Measurements from ENCODE around the gene DICER1.

DICER1 gene

DNA sequence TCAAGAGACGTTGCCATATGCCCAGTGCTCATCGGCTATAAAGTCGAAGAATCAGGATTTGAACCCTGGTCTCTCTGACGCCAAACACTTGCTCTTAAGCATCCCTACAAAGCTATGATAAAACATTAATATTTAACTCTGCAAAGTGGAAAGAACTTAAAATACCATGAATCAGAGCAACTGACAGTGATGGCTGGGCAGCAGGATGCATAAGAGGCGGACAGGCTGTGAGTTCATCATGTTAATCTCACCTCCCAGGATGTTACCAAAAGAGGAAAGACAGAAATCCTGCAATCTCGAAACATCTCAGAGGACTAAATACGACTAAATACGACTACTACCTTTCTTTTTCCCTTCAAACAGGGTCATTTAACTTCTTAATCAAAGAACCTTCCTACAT, 5.8 kb downstream of the DICER1 start:
- no peaks in the 10 kb centered on the region for H3K27me3 Mint-ChIP-seq (ENCODE audit: low read depth)

DNA sequence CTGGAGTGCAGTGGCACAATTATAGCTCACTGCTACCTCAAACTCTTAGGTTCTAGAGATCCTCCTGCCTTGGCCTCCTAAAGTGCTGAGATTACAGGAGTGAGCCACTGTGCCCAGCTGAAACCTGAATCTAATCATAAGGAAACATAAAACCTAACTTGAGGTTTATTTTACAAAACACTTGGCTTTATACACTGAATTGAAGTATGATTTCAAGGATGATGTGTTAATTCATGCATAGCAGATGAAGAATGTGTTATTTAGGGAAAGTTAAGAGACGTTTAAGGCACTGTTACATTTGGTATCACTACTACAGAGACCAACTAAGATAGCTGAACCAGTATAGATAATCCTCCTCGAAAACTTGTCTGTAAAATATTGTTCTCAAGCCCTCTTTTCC, 6.4 kb downstream of the DICER1 start:
- H3K4me3 Mint-ChIP-seq, result no peak overlapping the region
- H3K36me3 Mint-ChIP-seq (ENCODE audit: low read depth), result peaks cover 23% of the 10 kb centered on the region
- peaks cover 8% of the 10 kb centered on the region for H3K9me3 Mint-ChIP-seq
- H3K27me3 Mint-ChIP-seq (ENCODE audit: low read depth), result no peaks in the 10 kb centered on the region
- TF ChIP-seq, protein P1, sequence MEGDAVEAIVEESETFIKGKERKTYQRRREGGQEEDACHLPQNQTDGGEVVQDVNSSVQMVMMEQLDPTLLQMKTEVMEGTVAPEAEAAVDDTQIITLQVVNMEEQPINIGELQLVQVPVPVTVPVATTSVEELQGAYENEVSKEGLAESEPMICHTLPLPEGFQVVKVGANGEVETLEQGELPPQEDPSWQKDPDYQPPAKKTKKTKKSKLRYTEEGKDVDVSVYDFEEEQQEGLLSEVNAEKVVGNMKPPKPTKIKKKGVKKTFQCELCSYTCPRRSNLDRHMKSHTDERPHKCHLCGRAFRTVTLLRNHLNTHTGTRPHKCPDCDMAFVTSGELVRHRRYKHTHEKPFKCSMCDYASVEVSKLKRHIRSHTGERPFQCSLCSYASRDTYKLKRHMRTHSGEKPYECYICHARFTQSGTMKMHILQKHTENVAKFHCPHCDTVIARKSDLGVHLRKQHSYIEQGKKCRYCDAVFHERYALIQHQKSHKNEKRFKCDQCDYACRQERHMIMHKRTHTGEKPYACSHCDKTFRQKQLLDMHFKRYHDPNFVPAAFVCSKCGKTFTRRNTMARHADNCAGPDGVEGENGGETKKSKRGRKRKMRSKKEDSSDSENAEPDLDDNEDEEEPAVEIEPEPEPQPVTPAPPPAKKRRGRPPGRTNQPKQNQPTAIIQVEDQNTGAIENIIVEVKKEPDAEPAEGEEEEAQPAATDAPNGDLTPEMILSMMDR (IDR thresholded peaks at IDR 0.05; ENCODE audit: unreplicated experiment in 3 of 3), result no peak
- no peak overlapping the region for H3K27ac Mint-ChIP-seq
- peaks cover 65% of the 10 kb centered on the region for H3K4me1 Mint-ChIP-seq

More for the DNA sequence above, 5.8 kb downstream of the DICER1 start:
- Mint-ChIP-seq H3K27ac (no peak overlapping the region), H3K9me3 (peaks cover 4% of the 10 kb centered on the region), H3K4me3 (no peak overlapping the region), H3K4me1 (peaks cover 68% of the 10 kb centered on the region), H3K36me3 (ENCODE audit: low read depth) (peaks cover 16% of the 10 kb centered on the region)
- TF ChIP-seq, protein P1 (IDR thresholded peaks at IDR 0.05; ENCODE audit: unreplicated experiment in 3 of 3), result no peak

DNA sequence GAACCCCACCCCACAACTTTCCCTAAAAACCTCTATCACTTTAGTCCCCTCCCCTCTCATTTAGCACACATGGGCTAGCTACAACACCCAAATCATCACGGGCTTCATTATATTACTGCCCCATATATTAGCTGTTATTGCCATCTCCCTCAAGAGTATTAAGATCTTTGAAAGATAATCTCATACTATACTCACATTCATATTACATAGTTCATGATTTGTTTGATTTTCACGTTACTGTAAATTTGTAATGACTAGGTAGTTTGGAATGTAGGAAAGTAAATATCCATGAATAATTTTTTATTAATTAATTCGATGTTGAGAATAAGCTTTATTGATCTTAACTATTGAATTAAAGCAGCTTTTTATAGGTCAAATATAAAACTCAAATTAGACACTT, 7.9 kb downstream of the DICER1 start:
- Mint-ChIP-seq H3K4me3 (no peak overlapping the region), H3K36me3 (ENCODE audit: low read depth) (peaks cover 35% of the 10 kb centered on the region), H3K27me3 (ENCODE audit: low read depth) (no peaks in the 10 kb centered on the region), H3K9me3 (peaks cover 18% of the 10 kb centered on the region), H3K4me1 (peaks cover 51% of the 10 kb centered on the region), H3K27ac (no peak overlapping the region)
- TF ChIP-seq, protein P1 (IDR thresholded peaks at IDR 0.05; ENCODE audit: unreplicated experiment in 3 of 3), result no peak

DNA sequence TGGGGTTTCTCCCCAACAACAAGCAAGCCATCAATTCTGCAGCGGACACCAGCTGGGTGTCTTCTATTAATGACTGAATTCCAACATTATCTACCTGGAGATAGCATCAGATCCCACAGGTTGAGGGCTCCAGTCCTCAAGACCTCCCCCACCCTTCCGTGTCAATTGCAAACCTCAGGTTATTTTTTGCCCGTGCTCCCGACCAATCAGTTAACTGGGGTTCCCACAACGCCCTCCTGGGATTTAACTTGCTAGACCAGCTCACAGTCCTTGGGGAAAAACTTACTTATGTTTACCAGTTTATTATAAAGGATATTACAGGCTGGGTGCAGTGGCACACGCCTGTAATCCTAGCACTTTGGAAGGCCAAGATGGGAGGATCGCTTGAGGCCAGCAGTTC, 9.7 kb downstream of the DICER1 start:
- H3K9me3 Mint-ChIP-seq, result peaks cover 18% of the 10 kb centered on the region
- TF ChIP-seq, protein P1 (IDR thresholded peaks at IDR 0.05; ENCODE audit: unreplicated experiment in 3 of 3), result no peak
- no peak overlapping the region for H3K4me3 Mint-ChIP-seq
- peaks cover 49% of the 10 kb centered on the region for H3K4me1 Mint-ChIP-seq
- peaks cover 31% of the 10 kb centered on the region for H3K36me3 Mint-ChIP-seq (ENCODE audit: low read depth)
- no peak overlapping the region for H3K27ac Mint-ChIP-seq
- no peaks in the 10 kb centered on the region for H3K27me3 Mint-ChIP-seq (ENCODE audit: low read depth)

DNA sequence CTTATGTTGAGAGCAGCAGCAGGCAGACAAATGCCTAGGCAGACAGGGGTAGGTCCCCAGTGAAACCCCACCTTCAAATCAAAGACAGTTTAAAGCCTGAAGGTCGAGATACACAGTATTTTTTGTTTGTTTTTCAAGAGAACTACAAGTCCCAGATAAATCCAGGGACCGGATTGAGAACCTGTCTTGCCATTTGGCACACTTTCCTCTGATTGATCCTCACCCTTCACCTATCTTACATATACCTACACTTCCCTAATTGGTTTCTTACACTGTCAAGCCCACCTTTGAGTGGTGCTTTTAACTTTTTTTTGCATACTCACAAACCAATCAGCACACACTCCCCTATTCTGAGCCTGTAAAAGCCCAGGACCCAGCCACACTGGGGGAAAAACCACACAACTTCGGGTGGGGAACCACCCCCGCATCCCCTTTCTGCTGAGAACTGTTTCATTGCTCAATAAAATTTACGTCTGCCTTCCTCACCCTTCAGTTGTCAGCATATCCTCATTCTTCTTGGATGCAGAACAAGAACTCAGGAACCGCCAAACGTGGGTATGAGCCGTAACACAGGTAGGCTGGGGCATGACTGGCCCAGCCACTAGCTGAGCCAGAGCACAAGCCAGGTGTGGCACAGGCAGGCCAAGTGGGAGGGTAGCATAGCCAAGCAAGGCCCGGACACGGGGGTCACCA, 11.1 kb downstream of the DICER1 start:
- H3K4me1 Mint-ChIP-seq, result peaks cover 45% of the 10 kb centered on the region
- H3K27me3 Mint-ChIP-seq (ENCODE audit: low read depth), result no peaks in the 10 kb centered on the region
- H3K4me3 Mint-ChIP-seq, result no peak overlapping the region
- H3K9me3 Mint-ChIP-seq, result peaks cover 18% of the 10 kb centered on the region
- TF ChIP-seq, protein P1 (IDR thresholded peaks at IDR 0.05; ENCODE audit: unreplicated experiment in 3 of 3), result no peak
- H3K36me3 Mint-ChIP-seq (ENCODE audit: low read depth), result peaks cover 31% of the 10 kb centered on the region
- no peak overlapping the region for H3K27ac Mint-ChIP-seq

DNA sequence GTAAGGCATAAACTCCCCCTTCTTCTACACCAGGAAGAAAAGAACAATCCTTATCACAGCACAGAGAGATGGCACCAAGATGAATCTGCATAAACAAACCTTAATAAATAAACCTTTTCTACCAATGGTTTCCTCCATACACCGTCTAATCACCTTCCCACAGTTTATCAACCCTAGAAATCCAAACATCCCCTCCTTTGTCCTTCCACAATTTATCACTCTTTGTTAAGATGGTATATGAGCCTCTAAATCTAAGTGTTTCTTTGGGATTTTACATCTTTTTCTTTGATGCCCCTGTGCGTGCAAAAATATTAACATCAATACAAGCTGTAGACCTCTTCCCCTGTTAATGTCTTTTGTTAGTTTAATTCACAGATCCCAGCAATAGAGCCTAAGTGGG, 12.5 kb downstream of the DICER1 start:
- Mint-ChIP-seq H3K9me3 (peaks cover 18% of the 10 kb centered on the region), H3K27ac (no peak overlapping the region), H3K27me3 (ENCODE audit: low read depth) (no peaks in the 10 kb centered on the region), H3K36me3 (ENCODE audit: low read depth) (peaks cover 31% of the 10 kb centered on the region), H3K4me3 (no peak overlapping the region), H3K4me1 (peaks cover 44% of the 10 kb centered on the region)
- TF ChIP-seq, protein P1 (IDR thresholded peaks at IDR 0.05; ENCODE audit: unreplicated experiment in 3 of 3), result no peak

Measured in nephron (organoid).